GM23248 (cell line): ENCODE results near the gene GBX1.

ENCODE experiments used
- EZH2 ChIP-seq: fragments of 200-600 bp; sonication (generic); IDR thresholded peaks from 2 replicates; pipeline ENCODE4 v1.6.1; 2018; ENCODE audit warnings: antibody characterized with exemption, mild to moderate bottlenecking; ENCODE audit not compliant: insufficient read depth, poor library complexity, severe bottlenecking
- EZH2phosphoT487 ChIP-seq: fragments of 200-600 bp; sonication (generic); IDR thresholded peaks from 2 replicates; pipeline ENCODE4 v1.6.1; 2018; ENCODE audit warnings: antibody characterized with exemption, moderate library complexity, mild to moderate bottlenecking, low read depth; ENCODE audit not compliant: insufficient read depth

DNA sequence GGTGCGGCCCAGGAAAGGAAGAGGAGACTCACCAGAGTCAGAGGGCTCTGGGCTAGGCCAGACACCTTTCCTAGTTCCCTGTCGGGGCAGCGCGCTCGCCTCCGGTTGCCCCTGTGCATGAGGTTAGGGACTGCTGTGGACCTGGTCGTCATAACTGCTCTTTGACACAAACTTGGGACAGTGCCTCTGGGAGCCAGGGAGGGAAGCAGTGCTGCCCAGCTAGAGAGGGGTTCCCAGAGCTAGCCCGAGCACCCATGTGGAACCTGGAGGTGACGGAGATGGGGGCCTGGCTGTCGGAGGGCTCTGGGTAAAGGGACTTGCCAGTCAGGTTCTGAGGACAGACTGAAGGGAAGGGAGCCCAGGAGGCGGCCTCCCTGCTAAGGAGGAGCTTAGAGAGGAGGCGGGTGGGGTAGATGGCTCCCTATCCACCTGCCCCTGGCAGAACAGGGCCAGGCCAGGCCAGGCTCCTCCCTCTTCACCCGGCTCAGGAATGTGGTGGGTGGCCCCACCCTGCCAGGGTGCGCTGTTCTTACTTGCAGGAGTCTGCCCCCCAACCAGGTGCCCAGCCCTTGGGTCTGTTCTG lies 51.6 kb downstream of the GBX1 start:
- TF ChIP-seq EZH2phosphoT487 (no peak), EZH2 (no peak)
